Stimulated activated naive CD8-positive, alpha-beta T cell treated with anti-CD3 and anti-CD28 coated beads, Interleukin-15, Interleukin-2, amounts not matched to agents 100 U/mL and 50 U/mL, for 24 hours (primary cell): ENCODE data around the gene RABGAP1L.
"Not testable (repeated sequence)": the region's sequence is repeated elsewhere in the genome, so short reads cannot be mapped to it uniquely, and the experiment has no call there.

Experiments
- ATAC-seq: fragments of 150-1000 bp; cut with Tn5 transposase; one replicate; pipeline ENCODE4 v1.10.0; 2021
- DNase-seq: peaks from one replicate; pipeline ENCODE4 v3.0.0; 2021

The RABGAP1L gene

GRCh38 chr1:175043824-175044223 is 884.5 kb downstream of the RABGAP1L start:
- DNase-seq (no peak), ATAC-seq (no peak)

GRCh38 chr1:175044591-175044990 is 885.3 kb downstream of the RABGAP1L start:
- not testable (repeated sequence) for DNase-seq, ATAC-seq
